ENCODE results near the gene GRAMD2A. TPM values are rescaled to one million over a fixed set of nuclear protein-coding genes. Genes with fewer than 3 reads are reported as not detected.

Gene GRAMD2A
- polyA plus RNA-seq, result under 1 TPM in 2 of 3 donors, not detected in 1; 0.09 to 0.10 TPM

GRCh38 chr15:72197460-72198355, at the start of gene GRAMD2A:
GRAMD2A (minus strand) TSS chr15:72197787.
- WGBS, 3 donors, result 13 to 16% (median 15%) methylated on average over 55 to 81 of the region's 83 CpGs
- H3K27ac ChIP-seq (ENCODE audit: low read depth, low read length), result no peak within 1 kb of the TSS

GRCh38 chr15:72242775-72243370, 45.3 kb upstream of the GRAMD2A start:
- WGBS, 3 donors, result 57 to 78% (median 62%) methylated on average over 2 of the region's 2 CpGs
- H3K27ac ChIP-seq (ENCODE audit: low read depth, low read length), result no peak overlapping the region

DNA sequence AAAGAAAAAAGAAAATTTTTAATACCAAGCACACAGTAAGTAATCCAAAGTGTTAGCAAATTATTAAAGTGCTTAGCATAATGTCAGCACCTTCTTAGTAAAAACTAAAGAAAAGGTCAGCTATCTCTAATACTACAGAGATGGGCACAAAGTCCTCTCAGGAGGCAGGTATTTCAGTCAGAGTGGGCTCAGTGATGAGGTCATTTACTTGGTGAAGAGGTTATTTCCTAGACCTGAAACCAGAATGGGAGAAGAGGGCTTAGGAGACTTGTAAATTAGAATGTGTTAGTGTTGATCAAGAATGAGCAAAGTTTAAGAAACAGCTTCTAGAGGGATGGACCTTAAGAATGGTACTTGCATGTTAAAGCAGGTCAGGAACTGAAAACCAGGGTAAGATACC, 42.1 kb upstream of the GRAMD2A start:
- no peak overlapping the region for H3K27ac ChIP-seq (ENCODE audit: low read depth, low read length)

GRCh38 chr15:72238586-72238985, 41.0 kb upstream of the GRAMD2A start:
- 96 to 99% (median 97%) methylated on average over 3 of the region's 3 CpGs for WGBS, 3 donors
- no peak overlapping the region for H3K27ac ChIP-seq (ENCODE audit: low read depth, low read length)

GRCh38 chr15:72237853-72238224, 40.3 kb upstream of the GRAMD2A start:
- 98 to 100% (median 100%) methylated on average over 1 of the region's 1 CpG for WGBS, 3 donors
- H3K27ac ChIP-seq (ENCODE audit: low read depth, low read length), result no peak overlapping the region

DNA sequence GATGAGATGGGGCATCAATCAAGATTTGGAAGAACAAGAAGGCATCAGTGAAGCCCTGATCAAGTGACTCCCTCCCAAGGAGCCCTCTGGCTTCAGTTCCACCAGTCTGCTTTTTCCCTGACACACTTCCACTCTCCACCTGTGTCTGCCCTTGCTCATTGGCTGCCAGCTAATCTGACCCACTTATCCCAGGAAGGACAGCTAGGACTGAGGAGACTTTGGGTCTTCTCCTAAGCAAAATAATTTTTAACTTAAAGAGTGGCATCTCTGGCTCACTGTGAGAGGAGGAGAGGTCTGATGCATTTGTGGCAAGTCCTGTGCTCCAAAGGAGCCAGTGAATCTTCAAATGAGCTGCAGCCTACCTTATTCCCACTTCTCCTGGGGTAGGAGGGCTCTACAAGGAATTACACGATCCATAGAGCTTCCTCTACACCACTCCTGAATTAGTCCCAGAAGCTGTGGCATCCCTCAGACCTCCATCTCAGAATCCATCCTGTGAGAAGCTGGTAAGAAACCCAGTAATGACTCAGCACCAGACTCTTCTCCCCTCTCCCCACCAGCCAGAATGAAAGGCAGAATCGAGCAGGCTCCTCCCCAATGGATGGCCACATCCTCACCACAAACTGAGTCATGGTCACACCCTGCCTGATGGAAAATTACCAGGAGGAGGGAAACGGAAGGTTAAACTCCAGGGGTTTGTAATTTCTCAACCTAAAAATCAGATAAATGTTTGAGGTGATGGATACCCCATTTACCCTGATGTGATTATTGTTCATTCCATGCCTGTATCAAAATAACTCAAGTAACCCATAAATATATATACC, 39.7 kb upstream of the GRAMD2A start:
- no peak overlapping the region for H3K27ac ChIP-seq (ENCODE audit: low read depth, low read length)
- 18 to 71% (median 19%) methylated on average over 3 of the region's 3 CpGs for WGBS, 3 donors

- H3K27ac ChIP-seq (ENCODE audit: low read depth, low read length), result no peak overlapping the region
- 78 to 82% (median 80%) methylated on average over 2 of the region's 2 CpGs for WGBS, 3 donors
These were observed 38.9 kb upstream of the GRAMD2A start for GRCh38 chr15:72236381-72237003.

GRCh38 chr15:72235298-72235697, 37.7 kb upstream of the GRAMD2A start:
- H3K27ac ChIP-seq (ENCODE audit: low read depth, low read length), result no peak overlapping the region
- 92 to 96% (median 95%) methylated on average over 4 of the region's 4 CpGs for WGBS, 3 donors

DNA sequence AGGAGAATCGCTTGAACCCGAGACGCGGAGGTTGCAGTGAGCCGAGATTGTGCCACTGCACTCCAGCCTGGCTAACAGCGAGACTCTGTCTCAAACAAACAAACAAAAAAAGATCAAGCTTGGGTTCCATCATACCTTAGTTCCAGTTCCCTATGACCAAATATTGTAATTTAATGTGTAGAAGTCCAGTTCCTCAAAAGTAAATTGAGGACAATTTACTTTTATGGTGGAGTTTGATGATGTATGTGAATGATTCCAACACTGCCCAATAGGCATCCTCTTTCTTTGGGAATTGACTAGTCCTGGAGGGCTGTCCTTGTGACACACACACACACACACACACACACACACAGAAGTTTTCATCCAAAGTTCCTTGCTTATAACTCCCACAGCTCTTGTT, 36.2 kb upstream of the GRAMD2A start:
- H3K27ac ChIP-seq (ENCODE audit: low read depth, low read length), result no peak overlapping the region
- 93 to 98% (median 96%) methylated on average over 6 of the region's 6 CpGs for WGBS, 3 donors

DNA sequence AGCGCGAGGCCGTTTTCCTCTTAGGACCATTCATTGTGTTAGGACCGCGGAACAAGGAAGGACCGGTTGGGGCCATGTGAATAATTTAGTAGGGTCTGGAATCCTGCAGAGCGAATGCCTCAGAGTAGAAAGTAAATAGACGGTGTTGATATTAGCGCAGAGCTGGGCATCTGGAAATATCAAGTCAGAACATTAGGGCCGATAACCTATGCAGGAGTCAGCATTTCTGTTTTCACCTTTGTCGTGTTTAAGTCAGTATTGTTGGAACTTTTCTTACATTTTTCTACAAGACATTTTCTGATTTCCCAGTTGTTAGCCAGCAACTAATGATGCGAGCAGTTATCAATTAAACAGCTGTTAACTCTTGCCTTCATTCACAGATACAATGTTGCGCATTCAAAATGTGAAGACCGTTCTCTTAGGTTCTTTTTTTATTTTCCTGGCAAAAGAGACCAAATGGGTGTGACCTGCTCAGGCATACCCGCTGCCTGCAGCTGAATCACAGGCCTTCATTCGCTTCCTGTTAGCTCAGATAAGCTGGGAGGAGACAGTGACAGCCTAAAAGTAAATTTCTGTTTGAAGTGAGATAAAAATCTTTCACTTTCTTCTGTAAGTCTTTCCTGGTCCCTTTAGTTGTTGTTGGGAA, 34.4 kb upstream of the GRAMD2A start:
- 3 to 4% (median 3%) methylated on average over 16 of the region's 16 CpGs for WGBS, 3 donors
- H3K27ac ChIP-seq (ENCODE audit: low read depth, low read length), result peak overlapping the region; percentile 1

DNA sequence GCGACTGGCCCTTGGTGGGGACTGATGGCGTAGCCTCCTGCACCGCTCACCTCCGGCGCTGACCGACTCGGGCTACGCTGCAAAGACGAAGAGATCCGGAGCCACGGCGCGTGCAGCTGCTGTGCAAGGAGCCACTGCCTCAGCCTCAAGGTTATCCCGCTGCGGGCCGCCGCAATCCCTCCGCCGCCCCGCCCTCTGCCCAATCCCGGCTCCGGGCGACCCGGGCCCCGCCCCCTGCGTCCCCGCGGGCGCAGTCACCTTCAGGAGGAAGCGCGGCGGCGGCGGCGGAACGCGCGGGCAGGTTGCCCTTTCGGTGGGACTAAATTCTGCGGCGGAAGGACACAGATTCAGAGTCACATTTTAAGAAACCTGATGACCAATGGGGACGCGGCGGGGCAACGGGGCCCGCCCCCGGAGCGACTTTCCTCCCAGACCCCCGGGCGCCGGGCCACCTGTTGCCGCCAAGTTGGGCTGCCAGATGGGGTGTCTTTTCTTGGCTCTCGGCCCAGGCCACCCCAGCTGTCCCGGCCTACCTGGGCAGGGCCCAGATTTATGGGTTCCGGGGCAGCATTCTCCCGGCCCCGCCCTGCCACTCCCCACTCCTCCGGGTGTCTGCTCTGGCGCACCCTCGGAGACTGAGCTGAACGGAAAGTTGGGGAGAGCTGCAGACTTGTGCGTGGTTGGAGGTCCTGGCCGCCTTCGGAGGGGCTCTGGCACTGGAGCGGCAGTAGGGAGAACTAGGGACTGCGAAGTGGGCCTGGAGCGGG, 33.7 kb upstream of the GRAMD2A start, which contains the start of gene PKM:
TSS of gene PKM (minus strand) at position 125 of the 767 bp plus-strand sequence. CDS start 12,093 bp downstream, outside the sequence.
- peak within 1 kb of the TSS; percentile 76 for H3K27ac ChIP-seq (ENCODE audit: low read depth, low read length)
- WGBS, 3 donors, result 0 to 1% (median 0%) methylated on average over 64 to 67 of the region's 67 CpGs

- 0 to 1% (median 1%) methylated on average over 68 to 79 of the region's 79 CpGs for WGBS, 3 donors
- peak overlapping the region; percentile 76 for H3K27ac ChIP-seq (ENCODE audit: low read depth, low read length)
These were observed 32.8 kb upstream of the GRAMD2A start for GRCh38 chr15:72230197-72231065.

DNA sequence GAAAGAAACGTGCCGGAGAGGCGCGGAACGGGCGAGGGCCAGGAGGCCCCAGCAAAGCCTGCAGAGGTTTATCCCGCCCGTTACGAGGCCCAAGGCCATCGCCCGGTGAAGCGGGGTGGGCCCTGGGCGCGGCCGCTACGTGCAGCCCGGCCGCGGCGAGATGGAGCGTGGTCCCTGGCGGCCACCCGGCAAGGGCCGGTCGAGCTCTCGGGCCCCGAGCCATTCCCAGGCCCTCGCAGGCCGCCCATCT, 32.3 kb upstream of the GRAMD2A start:
- 0 to 1% (median 0%) methylated on average over 24 to 29 of the region's 29 CpGs for WGBS, 3 donors
- peak overlapping the region; percentile 76 for H3K27ac ChIP-seq (ENCODE audit: low read depth, low read length)

- peak overlapping the region; percentile 76 for H3K27ac ChIP-seq (ENCODE audit: low read depth, low read length)
- 7 to 18% (median 8%) methylated on average over 25 of the region's 25 CpGs for WGBS, 3 donors
These were observed 31.7 kb upstream of the GRAMD2A start for GRCh38 chr15:72229076-72229946.

GRCh38 chr15:72227720-72228119, 30.1 kb upstream of the GRAMD2A start:
- H3K27ac ChIP-seq (ENCODE audit: low read depth, low read length), result no peak overlapping the region
- WGBS, 3 donors, result 47 to 83% (median 53%) methylated on average over 4 of the region's 4 CpGs

DNA sequence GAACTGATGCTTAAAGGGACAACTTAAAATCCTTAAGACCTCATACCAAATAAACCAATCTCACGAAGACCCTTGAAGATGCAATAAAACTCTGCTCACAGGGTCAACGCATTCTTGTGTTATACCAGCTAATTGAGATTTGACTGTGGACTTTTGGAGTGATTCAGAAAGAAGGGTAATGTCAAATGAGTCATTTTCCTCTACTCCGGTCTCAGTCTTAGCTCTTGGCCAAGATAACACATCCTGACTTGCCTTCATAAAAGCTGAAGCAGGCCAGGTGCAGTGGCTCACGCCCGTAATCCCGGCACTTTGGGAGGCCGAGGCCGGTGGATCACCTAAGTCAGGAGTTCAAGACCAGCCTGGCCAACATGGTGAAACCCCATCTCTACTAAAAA, 29.6 kb upstream of the GRAMD2A start:
- H3K27ac ChIP-seq (ENCODE audit: low read depth, low read length), result peak overlapping the region; percentile 32
- WGBS, 3 donors, result 35 to 57% (median 45%) methylated on average over 8 of the region's 8 CpGs

Data from adipose tissue (tissue), 3 donors.